ENCODE data around the gene PDE9A. TPM values are rescaled to one million over a fixed set of nuclear protein-coding genes. Genes with fewer than 3 reads are reported as not detected.

PDE9A gene
- total and polyA plus RNA-seq, 8 donors: 5.1 to 24.2 (median 21.9) TPM

DNA sequence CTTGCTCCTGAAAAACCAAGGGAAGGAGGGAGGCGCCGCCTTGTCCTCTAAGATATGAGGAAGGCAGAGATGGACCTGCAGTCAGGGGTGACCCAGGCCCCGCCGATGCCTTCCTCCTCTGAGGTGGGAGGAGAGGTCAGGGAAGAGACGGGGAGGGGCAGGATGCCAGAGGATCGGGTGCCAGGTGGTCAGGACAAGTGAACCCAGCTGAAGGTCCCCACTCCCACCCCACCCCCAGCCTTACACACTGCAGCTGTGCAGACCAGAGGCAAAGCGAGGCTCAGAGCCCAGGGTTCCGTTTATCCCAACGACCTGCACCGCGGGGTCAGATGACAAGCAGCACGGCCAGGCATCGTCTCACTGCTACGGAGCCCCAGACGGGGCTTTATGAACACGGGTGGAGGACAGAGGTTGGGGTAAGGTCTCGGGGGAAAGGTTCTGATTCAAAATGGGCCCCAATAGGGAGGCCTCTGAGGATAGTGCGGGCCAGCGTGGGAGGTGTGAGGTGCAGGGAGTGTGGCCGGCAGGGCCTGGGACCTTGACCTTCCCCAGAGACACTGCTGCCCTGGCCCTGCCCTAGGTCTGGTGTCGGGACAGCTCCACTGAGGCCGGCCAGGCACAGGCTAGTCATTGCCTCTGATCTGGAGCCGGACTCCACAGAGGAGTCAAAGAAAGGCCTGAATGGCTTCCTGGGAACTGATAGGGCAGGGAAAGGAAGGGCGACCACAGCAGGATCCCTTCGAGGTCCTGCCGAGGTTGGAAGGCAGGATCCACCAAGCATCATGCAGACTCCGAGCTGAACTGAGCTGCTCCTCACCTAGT lies 113.5 kb downstream of the PDE9A start:
- Histone ChIP-seq H3K9me3 (no peaks in the 10 kb centered on the region), H3K4me1 (no peaks in the 10 kb centered on the region), H3K36me3 (peaks cover 0 to 17% of the 10 kb centered on the region in 2 donors), H3K27ac (no peak overlapping the region), H3K4me3 (no peak overlapping the region), H3K27me3 (no peaks in the 10 kb centered on the region)
- TF ChIP-seq, protein P1, sequence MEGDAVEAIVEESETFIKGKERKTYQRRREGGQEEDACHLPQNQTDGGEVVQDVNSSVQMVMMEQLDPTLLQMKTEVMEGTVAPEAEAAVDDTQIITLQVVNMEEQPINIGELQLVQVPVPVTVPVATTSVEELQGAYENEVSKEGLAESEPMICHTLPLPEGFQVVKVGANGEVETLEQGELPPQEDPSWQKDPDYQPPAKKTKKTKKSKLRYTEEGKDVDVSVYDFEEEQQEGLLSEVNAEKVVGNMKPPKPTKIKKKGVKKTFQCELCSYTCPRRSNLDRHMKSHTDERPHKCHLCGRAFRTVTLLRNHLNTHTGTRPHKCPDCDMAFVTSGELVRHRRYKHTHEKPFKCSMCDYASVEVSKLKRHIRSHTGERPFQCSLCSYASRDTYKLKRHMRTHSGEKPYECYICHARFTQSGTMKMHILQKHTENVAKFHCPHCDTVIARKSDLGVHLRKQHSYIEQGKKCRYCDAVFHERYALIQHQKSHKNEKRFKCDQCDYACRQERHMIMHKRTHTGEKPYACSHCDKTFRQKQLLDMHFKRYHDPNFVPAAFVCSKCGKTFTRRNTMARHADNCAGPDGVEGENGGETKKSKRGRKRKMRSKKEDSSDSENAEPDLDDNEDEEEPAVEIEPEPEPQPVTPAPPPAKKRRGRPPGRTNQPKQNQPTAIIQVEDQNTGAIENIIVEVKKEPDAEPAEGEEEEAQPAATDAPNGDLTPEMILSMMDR (IDR thresholded peaks at IDR 0.05): no peak
- intact Hi-C loops (cut with DNase I): no loop called here
- DNase-seq (peak in 1 of 4 donors; percentile 72), ATAC-seq (no peak)

DNA sequence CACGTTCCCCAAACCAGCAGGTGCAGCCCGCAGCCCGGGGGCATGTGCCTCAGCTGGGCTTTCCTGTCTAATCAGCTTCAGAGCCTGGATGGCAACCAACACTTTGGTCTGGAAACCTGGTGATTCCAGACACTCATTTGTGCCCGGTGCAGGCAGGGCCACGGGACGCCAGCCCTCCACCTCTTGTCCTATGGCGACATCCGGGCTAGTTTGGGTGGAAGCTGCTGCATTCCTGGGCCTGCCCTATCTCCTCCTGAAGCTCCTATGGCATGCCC lies 114.1 kb downstream of the PDE9A start:
- TF ChIP-seq, protein P1 (IDR thresholded peaks at IDR 0.05): no peak

DNA sequence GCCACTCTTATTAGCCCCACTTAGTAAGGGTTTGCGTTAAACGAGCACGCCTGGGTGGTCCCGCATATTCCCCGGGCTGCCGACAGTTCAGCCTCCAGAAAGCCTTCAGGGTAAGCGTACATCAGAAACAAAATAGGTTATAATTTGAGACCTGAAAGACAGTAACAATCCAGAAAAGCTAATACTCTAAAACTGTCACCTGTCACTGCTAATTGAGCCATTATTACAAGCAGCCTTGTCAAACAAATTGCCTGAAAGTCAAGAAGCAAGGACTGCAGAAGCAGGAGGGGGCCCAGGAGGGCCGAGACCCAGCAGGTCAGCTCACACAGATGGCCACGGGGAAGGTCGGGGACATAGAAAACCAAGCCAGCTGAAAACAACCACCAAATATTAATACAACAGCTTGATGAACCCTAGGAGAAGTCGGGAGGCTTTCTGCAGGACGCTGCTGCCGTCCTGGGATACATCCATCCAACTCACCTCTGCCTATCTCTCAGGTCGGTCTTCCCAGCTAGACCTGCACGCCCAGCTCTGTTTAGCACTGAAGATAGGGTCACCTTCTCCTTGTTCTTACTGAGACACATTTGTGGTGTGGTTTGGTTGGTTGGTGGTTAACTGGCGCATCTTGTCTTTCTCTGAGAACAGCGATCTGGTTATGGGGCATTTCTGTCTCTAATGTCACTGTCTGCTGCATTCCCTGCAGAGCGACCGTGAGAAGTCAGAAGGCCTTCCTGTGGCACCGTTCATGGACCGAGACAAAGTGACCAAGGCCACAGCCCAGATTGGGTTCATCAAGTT lies 115.1 kb downstream of the PDE9A start:
- no peak for ATAC-seq
- H3K27ac ChIP-seq: no peak overlapping the region
- peaks cover 0 to 17% of the 10 kb centered on the region in 2 donors for H3K36me3 ChIP-seq
- intact Hi-C loops (cut with DNase I): no loop called here
- TF ChIP-seq, protein P1 (IDR thresholded peaks at IDR 0.05): no peak
- H3K9me3 ChIP-seq: no peaks in the 10 kb centered on the region
- no peak overlapping the region for H3K4me3 ChIP-seq
- no peaks in the 10 kb centered on the region for H3K4me1 ChIP-seq
- DNase-seq: peak in 1 of 4 donors; percentile 37
- H3K27me3 ChIP-seq: no peaks in the 10 kb centered on the region

More for the DNA sequence above, 114.1 kb downstream of the PDE9A start:
- ATAC-seq (no peak), DNase-seq (peak in 1 of 4 donors; percentile 51)
- intact Hi-C loops (cut with DNase I): no loop called here
- H3K9me3 ChIP-seq: no peaks in the 10 kb centered on the region
- peaks cover 0 to 17% of the 10 kb centered on the region in 2 donors for H3K36me3 ChIP-seq
- H3K27ac ChIP-seq: no peak overlapping the region
- H3K4me3 ChIP-seq: no peak overlapping the region
- H3K27me3 ChIP-seq: no peaks in the 10 kb centered on the region
- H3K4me1 ChIP-seq: no peaks in the 10 kb centered on the region

DNA sequence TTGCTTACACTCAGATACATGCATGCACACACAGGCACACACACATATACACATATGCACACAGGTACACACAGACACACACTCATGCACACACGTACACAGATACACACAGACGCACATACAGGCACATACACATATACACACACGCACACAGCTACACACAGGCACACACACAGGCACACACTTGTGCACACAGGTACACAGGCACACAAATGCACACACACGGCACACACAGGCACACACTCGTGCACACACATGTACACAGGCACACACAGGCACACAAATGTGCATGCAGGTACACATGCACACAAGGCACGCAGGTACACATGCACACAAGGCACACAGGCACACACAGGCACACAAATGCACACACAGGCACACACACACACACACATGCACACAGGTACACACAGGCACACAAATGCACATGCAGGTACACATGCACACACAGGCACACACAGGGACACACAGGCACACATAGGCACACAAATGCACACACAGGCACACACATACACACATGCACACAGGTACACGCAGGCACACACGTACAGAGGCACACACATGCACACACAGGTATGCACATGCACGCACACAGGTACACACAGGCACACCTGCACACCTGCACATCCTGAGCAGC lies 115.9 kb downstream of the PDE9A start:
- intact Hi-C loops (cut with DNase I): no loop called here
- peaks cover 0 to 17% of the 10 kb centered on the region in 2 donors for H3K36me3 ChIP-seq
- no peaks in the 10 kb centered on the region for H3K9me3 ChIP-seq
- TF ChIP-seq, protein P1 (IDR thresholded peaks at IDR 0.05): no peak
- DNase-seq (no peak), ATAC-seq (no peak)
- no peaks in the 10 kb centered on the region for H3K4me1 ChIP-seq
- H3K4me3 ChIP-seq: no peak overlapping the region
- no peaks in the 10 kb centered on the region for H3K27me3 ChIP-seq
- no peak overlapping the region for H3K27ac ChIP-seq

All from left lung (tissue), 10 donors.